ENCODE data around the gene CLBA1.
"Not testable (repeated sequence)": the region's sequence is repeated elsewhere in the genome, so short reads cannot be mapped to it uniquely, and the experiment has no call there.

Gene CLBA1

DNA sequence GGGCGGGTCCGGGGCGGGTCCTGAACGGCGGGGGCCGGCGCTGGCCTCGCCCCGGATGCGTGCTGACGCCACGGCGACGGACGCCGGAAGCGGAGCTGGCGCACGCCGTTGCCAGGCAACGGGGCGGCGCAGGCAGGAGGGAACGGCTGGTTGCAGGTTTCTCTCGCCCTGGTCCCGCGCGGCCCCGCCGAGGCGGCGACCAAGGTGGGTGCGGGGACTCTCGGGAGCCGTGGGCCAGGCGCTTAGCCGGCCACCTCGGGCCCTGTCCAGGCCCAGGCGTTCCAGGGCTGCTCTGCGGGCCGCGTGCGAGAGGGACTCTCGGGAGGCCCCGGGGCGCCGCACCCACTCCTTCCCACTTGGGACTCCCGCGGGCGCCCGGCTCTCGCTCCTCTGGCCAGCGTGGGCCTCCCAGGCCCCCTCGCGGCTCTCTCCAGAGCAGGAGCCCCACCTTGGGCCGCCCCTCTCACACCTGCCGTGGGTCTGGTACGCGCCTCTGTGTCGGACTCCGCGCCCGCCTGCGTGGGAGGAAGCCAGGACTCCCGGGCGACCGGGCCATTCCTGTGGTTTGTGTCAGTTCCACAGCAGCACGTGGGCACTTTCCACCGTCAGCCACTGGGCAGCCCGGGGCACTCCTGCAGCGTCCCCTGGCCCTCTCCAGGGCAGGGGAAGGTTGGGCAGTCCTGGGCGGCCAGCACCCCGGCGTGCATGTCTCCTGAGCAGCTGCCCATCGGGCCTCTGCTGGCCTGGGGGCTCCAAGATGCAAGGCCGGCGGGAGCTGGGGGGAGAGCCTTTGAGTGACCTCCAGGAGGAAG, at the start of gene CLBA1:
TSS of gene CLBA1 (plus strand) at position 114 of the 812 bp plus-strand sequence. CDS start at position 758, 644 bp downstream.
- no peak for DNase-seq

DNA sequence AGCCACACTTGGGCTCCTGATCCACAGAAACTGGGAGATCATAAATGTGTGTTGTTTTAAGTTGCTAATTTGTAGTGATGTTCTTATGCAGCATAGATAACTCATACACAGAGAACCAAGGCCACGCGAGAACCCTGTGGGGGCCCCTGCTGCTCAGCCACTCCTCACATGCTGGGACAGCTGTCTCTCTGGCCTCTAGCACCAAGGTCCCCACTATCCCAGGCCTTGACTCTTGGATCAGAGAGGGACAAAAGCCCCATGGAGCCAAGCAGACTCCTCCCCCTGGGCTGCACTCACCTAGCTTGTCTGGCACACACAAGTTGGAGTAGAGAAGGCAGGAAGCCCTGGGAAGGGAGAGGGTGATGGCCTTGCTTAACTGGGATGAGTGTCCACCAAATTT, 49.6 kb upstream of the CLBA1 start:
- DNase-seq, result no peak

DNA sequence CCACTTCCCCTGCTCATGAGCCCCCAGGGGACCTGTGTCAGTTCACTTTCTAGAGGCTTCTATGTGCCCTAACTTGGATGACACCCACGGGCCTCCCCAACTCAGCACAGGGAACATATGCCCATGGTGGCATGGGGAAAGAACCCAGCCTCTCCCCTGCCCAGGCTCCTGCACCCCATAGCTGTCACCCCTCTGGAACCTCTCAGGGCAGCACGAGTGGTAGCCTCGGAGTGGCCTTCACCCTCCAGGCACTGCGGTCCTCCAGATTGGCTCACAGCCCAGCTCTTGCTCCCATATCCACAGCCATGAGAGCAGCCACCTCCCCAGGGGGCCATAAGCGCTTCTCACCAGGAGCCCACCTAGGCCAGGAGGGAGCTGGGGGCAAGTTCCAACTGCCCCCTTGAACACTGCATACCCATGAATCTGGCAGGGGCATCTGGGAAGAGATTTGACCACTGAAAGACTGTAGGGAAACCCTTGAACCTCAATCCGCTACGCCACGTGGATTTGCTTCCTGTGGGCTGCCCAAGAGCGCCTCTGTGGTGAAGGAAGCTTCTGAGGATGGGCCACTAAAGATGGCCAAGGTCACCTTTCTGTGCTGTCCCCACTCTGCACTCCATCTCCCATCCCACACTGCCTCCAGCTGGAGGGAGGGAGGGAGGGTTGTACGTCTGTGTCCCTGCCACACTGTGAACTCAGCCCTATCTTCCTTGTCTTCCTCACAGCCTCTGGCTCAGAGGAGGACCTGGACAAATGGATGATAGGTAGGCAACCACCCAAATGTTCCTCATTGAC, 49.0 kb upstream of the CLBA1 start:
- no peak for DNase-seq

DNA sequence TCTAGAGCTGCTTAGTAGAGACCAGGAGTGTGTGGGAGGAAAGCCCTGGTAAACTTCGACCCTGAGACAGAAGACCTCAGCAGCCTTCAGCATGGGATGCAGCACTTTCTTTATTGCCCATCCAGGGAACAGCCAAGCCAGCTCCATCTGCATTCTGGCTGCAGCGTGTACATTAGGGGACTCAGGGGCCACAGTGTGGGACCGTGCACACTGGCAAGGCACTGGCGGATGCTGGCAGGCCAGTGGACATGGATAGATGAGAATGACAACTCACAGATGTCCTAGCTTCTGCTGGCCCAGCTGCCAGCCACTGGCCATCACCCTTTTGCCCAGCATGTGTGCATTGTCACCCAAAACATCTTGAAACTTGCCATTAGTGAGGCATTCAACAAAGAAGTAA, 48.4 kb upstream of the CLBA1 start:
- DNase-seq, result no peak

DNA sequence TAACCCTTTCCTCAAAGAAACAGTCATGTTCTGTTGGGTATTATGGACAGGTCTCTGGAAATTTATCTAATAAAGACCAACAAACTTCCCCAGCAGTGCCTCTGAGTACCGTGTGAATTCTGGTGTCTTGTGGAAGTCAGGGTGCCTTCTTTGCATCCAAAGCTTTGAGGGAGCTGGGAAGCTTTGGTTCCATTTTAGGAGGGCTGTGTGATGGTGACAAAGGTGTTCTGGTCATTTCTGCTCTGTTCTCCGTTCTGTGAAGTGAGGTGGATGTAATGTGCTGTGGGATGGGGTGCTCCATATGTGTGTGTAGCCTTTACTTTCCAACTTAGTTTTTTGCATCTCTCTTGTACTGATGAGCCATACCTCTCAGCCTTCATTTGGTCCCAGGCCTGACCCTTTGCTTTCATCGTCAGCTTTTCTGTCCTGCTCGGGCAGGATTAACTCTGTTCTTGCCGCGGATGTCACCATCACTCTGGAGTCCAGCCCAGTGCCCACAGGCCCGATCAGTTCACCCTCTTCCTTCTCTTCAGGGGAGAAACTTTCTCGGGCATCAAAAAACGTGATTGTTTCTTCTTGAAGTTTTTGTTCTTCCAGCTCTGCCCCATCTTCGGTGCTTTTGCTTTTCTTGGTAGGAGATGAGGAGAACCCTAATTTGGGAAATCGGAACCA, 47.8 kb upstream of the CLBA1 start:
- no peak for DNase-seq

DNA sequence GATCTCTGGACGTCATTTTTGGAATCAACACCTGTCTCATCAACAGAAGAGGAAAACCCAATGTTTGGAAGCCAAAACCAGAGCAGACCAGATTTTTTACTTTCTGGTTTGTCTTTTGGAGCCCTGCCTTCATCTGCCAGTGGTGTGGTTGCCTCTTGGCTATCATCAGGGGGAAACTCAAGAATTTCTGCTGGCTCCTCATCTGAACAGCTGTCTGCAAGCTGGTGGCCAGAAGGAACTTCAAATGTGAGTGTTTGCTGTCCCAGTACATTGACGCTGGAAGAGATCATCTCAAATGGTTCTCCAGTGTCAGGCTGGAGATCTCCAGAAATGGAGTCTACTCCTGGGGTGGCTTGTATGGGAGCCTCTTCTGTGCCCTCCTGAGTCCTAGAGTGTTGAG, 47.2 kb upstream of the CLBA1 start:
- DNase-seq, result no peak

DNA sequence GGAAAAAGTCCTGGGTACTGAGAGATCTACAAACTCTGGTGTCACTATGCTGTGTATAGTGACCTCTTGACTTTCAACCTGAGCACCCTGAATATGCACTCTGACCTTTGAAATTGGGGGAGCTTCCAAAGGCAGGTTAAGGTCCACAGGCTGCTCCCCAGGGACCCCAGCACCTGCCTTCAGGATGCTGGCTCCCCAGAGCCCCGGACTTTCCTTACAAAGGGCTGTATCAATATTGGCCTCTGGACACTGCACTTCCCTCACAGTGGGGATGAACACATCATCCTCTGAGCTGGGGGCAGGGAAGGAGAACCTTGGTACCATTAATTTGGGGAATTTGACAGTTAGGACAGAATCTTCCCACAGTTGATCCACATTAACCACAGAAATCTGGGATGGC, 46.6 kb upstream of the CLBA1 start:
- no peak for DNase-seq

DNA sequence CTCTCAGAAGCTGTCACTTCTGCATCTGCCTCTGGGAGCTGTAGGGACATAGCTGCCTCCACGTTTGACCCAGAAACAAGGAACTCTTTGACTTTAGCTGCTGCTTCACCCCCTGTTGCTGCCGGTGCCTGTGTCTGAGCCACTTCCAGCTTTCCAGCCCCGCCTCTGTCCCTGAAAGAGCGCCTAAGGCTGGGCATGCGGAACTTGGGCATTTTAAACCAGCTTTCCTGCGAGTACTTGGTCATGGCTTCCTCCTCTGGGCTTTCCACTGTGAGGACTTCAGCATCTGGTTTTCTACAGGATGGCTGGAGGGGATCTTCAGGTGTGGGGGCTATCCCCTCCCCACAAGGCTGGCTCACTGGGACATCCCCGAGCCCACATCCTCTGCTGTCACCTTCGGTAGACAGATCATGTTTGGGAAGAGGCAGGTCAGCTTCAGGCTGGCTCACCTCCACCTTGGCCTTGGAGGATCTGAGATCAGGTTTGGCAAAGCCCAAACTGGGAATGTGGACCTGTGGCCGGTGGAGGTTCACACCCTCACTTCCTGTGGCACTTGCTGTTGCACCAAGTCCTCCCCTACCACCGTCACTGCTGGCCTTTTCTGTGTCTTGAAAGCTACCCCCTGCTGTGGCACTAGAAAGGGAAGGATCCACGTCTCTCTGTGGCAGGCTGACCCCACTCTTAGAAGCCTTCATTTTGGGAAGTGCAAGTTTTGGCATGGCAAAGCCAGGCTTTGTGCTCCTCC, 45.8 kb upstream of the CLBA1 start:
- DNase-seq, result no peak

DNA sequence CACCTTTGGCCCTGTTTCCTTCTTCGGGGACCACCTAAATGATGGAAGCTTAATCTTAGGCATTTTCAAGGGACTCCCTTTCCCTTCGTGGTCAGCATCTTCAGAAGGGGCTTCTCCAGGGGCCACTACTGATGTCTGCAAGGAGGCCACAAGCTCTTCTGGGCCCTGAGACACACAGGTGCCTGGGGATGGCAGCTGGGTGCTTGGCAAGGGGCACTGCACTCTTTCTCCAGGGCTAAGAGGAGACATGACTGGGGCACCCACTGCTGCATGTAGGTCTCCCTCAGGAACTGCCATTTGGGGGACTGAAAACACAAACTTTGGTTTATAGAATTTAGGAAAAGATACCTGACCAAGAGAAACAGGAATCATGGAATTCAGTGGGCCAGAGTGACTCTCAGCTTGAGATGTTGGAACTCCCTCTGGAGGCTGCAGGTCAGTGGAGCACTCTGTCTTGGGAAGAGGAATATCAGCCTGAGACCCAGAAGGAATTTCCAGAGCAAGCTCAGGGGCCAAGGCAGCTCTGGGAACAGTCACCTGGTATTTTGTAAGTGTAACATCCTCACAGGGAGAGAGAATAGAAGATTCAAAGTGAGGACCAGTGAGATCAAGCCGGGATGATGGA, 45.0 kb upstream of the CLBA1 start:
- DNase-seq, result no peak

DNA sequence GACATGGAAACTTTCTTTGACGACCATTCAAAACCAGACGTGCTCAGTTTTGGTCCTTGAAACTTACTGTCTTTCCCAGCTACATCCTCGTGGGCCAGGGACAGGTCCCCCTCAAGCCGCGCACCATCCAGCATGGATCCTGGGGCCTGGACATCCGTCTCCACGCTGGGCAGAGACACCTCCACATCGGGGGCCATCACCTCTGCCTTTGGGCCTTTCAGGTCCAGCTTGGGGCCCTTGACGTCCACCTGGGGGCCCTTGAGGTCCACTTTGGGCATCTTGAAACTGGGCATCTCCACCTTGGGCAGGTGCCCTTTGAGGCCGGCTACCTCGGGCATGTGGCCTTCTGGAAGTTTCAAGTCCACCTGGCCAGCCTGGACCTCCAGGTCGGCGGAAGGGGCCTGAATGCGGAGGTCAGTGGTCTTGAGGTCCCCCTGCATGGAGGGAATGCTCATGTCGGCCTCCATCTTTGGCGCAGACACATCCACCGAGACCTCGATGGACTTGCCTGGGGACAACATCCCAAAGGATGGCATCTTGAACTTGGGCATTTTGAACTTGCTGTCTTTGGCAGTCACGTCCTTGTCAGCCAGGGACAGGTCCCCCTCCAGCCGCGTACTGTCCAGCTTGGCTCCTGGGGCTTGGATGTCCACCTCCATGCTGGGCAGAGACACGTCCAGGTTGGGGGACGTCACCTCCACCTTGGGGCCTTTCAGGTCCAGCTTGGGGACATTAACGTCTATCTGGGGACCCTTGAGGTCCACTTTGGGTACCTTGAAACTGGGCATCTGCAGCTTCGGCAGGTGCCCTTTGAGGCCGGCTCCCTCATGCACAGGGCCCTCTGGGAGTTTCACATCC, 43.9 kb upstream of the CLBA1 start:
- DNase-seq, result no peak

DNA sequence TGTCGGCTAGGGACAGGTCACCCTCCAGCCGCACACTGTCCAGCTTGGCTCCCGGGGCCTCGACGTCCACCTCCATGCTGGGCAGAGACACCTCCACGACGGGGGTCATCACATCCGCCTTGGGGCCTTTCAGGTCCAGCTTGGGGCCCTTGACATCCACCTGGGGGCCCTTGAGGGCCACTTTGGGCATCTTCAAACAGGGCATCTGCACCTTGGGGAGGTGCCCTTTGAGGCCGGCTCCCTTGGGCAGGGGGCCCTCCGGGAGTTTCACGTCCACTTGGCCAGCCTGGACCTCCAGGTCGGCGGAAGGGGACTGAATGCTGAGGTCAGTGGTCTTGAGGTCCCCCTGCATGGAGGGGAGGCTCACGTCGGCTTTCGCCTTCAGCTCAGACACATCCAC, 43.0 kb upstream of the CLBA1 start:
- DNase-seq, result no peak

DNA sequence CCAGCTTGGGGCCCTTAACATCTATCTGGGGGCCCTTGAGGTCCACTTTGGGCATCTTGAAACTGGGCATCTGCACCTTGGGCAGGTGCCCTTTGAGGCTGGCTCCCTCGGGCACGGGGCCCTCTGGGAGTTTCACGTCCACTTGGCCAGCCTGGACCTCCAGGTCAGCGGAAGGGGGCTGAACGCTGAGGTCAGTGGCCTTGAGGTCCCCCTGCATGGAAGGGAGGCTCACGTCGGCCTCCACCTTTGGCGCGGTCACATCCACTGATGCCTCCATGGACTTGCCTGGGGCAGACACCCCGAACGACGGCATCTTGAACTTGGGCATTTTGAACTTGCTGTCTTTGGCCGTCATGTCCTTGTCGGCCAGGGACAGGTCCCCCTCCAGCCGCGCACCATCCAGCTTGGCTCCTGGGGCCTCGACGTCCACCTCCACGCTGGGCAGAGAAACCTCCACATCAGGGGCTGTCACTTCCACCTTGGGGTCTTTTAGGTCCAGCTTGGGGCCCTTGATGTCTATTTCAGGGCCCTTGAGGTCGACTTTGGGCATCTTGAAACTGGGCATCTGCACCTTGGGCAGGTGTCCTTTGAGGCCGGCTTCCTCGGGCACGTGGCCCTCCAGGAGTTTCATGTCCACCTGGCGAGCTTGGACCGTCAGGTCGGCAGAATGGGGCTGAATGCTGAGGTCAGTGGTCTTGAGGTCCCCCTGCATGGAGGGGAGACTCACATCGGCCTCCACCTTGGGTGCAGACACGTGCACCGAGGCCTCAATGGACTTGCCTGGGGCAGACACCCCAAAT, 42.2 kb upstream of the CLBA1 start:
- not testable (repeated sequence) for DNase-seq

DNA sequence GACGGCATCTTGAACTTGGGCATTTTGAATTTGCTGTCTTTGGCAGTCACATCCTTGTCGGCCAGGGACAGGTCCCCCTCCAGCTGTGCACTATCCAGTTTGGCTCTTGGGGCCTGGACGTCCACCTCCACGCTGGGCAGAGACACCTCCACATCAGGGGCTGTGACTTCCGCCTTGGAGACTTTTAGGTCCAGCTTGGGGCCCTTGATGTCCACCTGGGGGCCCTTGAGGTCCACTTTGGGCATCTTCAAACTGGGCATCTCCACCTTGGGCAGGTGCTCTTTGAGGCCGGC, 41.6 kb upstream of the CLBA1 start:
- DNase-seq, result not testable (repeated sequence)

DNA sequence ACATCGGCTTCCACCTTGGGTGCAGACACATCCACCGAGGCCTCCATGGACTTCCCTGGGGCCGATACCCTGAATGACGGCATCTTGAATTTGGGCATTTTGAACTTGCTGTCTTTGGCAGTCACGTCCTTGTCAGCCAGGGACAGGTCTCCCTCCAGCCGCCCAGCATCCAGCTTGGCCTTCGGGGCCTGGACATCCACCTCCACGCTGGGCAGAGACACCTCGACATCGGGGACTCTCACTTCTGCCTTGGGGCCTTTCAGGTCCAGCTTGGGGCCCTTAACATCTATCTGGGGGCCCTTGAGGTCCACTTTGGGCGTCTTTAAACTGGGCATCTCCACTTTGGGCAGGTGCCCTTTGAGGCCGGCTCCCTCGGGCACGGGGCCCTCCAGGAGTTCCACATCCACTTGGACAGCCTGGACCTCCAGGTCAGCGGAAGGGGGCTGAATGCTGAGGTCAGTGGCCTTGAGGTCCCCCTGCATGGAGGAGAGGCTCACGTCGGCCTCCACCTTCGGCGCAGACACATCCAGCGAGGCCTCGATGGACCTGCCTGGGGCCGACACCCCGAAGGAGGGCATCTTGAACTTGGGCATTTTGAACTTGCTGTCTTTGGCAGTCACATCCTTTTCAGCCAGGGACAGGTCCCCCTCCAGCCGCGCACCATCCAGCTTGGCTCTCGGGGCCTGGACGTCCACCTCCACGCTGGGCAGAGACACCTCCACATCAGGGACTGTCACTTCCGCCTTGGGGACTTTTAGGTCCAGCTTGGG, 41.0 kb upstream of the CLBA1 start:
- not testable (repeated sequence) for DNase-seq

DNA sequence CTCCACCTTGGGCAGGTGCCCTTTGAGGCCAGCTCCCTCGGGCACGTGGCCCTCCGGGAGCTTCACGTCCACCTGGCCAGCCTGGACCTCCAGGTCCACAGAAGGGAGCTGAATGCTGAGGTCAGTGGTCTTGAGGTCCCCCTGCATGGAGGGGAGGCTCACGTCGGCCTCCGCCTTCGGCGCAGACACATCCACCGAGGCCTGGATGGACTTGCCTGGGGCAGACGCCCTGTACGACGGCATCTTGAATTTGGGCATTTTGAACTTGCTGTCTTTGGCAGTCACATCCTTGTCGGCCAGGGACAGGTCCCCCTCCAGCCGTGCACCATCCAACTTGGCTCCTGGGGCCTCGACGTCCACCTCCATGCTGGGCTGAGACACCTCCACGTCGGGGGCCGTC, 40.3 kb upstream of the CLBA1 start:
- not testable (repeated sequence) for DNase-seq

DNA sequence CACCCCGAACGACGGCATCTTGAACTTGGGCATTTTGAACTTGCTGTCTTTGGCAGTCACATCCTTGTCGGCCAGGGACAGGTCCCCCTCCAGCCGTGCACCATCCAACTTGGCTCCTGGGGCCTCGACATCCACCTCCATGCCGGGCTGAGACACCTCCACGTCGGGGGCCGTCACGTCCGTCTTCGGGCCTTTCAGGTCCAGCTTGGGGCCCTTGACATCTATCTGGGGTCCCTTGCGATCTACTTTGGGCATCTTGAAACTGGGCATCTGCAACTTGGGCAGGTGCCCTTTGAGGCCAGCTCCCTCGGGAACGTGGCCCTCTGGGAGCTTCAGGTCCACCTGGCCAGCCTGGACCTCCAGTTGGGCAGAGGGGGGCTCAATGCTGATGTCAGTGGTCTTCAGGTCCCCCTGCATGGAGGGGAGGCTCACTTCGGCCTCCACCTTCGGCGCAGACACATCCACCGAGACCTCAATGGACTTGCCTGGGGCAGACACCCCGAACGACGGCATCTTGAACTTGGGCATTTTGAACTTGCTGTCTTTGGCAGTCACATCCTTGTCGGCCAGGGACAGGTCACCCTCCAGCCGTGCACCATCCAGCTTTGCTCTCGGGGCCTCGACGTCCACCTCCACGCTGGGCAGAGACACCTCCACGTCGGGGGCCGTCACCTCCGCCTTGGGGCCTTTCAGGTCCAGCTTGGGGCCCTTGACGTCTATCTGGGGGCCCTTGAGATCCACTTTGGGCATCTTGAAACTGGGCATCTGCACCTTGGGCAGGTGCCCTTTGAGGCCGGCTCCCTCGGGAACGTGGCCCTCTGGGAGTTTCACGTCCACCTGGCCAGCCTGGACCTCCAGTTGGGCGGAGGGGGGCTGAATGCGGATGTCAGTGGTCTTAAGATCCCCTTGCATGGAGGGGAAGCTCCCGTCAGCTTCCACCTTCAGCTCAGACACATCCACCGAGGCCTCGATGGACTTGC, 39.3 kb upstream of the CLBA1 start:
- not testable (repeated sequence) for DNase-seq

DNA sequence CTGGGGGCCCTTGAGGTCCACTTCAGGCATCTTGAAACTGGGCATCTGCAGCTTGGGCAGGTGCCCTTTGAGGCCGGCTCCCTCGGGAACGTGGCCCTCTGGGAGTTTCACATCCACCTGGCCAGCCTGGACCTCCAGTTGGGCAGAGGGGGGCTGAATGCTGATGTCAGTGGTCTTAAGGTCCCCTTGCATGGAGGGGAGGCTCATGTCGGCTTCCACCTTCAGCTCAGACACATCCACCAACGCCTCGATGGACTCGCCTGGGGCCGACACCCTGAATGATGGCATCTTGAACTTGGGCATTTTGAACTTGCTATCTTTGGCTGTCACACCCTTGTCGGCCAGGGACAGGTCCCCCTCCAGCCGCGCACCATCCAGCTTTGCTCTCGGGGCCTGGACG, 38.4 kb upstream of the CLBA1 start:
- not testable (repeated sequence) for DNase-seq

DNA sequence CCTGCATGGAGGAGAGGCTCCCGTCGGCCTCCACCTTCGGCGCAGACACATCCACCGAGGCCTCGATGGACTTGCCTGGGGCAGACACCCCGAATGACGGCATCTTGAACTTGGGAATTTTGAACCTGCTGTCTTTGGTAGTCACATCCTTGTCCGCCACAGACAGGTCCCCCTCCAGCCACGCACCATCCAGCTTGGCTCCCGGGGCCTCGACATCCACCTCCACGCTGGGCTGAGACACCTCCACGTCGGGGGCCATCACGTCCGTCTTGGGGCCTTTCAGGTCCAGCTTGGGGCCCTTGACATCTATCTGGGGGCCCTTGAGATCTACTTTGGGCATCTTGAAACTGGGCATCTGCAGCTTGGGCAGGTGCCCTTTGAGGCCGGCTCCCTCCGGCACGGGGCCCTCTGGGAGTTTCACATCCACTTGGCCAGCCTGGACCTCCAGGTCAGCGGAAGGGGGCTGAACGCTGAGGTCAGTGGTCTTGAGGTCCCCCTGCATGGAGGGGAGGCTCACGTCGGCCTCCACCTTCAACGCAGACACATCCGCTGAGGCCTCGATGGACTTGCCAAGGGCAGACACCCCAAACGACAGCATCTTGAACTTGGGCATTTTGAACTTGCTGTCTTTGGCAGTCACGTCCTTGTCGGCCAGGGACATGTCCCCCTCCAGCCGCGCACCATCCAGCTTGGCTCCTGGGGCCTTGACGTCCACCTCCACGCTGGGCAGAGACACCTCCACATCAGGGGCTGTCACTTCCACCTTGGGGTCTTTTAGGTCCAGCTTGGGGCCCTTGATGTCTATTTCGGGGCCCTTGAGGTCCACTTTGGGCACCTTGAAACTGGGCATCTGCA, 37.5 kb upstream of the CLBA1 start:
- DNase-seq, result not testable (repeated sequence)
